Mesenteric fat pad (tissue), 1 donor: ENCODE data around the gene PKP2. TPM values are rescaled to one million over a fixed set of nuclear protein-coding genes. Genes with fewer than 3 reads are reported as not detected.

Source experiments
- DNase-seq: peaks from one replicate; pipeline ENCODE4 v3.0.0-alpha.2; 2020; ENCODE audit warnings: low spot score
- total RNA-seq: library from RNA; stranded (reverse); fragmentation: NEBNext Ultra II Directional; extraction: Animal tissue kit (Norgen Biotek cat#: 25700); gene quantifications from one replicate; pipeline ENCODE4 v1.2.1, GENCODE V29; 2021
- donor health status: DM: yes; HTN: yes; CAD: no.

PKP2 gene
- total RNA-seq, 1 donor from 2014 or later, result 1.00 TPM

- no peak for DNase-seq
Measured at GRCh38 chr12:32811686-32812392, 84.7 kb downstream of the PKP2 start.

- DNase-seq, result no peak
Measured at GRCh38 chr12:32809846-32810245, 86.7 kb downstream of the PKP2 start.

GRCh38 chr12:32809196-32809595, 87.4 kb downstream of the PKP2 start:
- DNase-seq, result no peak

- DNase-seq, result no peak
Measured at GRCh38 chr12:32804301-32804700, 92.3 kb downstream of the PKP2 start.

- no peak for DNase-seq
Measured at GRCh38 chr12:32801269-32801980, 95.2 kb downstream of the PKP2 start.

- DNase-seq, result no peak
Measured at GRCh38 chr12:32794281-32794680, 102.3 kb downstream of the PKP2 start.

- DNase-seq, result no peak
Measured at GRCh38 chr12:32789916-32790315, 106.7 kb downstream of the PKP2 start.

GRCh38 chr12:32789446-32789845, 107.1 kb downstream of the PKP2 start:
- DNase-seq, result no peak

- no peak for DNase-seq
Measured at GRCh38 chr12:32788405-32788804, 108.2 kb downstream of the PKP2 start.

GRCh38 chr12:32785557-32785956, 111.0 kb downstream of the PKP2 start:
- no peak for DNase-seq

- no peak for DNase-seq
Measured at GRCh38 chr12:32783029-32783428, 113.5 kb downstream of the PKP2 start.

GRCh38 chr12:32780071-32780470, 116.5 kb downstream of the PKP2 start:
- no peak for DNase-seq

- DNase-seq, result no peak
Measured at GRCh38 chr12:32777691-32778175, 118.8 kb downstream of the PKP2 start.

- no peak for DNase-seq
Measured at GRCh38 chr12:32777159-32777558, 119.4 kb downstream of the PKP2 start.

GRCh38 chr12:32776258-32776657, 120.3 kb downstream of the PKP2 start:
- DNase-seq, result no peak

GRCh38 chr12:32773691-32774090, 122.9 kb downstream of the PKP2 start:
- no peak for DNase-seq

GRCh38 chr12:32770141-32770540, 126.4 kb downstream of the PKP2 start:
- no peak for DNase-seq

GRCh38 chr12:32768518-32768917, 128.1 kb downstream of the PKP2 start:
- DNase-seq, result no peak

GRCh38 chr12:32765906-32766305, 130.7 kb downstream of the PKP2 start:
- no peak for DNase-seq

GRCh38 chr12:32761716-32762115, 134.9 kb downstream of the PKP2 start:
- DNase-seq, result no peak

GRCh38 chr12:32757157-32757556, 139.4 kb downstream of the PKP2 start:
- no peak for DNase-seq

- DNase-seq, result no peak
Measured at GRCh38 chr12:32756476-32757066, 140.0 kb downstream of the PKP2 start.
